Keratinocyte (primary cell): ENCODE measurements around the gene POLE. TPM values are rescaled to one million over a fixed set of nuclear protein-coding genes. Genes with fewer than 3 reads are reported as not detected.

Experiments used
- DNase-seq: peaks from one replicate; pipeline ENCODE4 v3.0.0-alpha.2; 2011; ENCODE audit warnings: low read depth, missing footprints, low spot score
- FAIRE-seq: peaks from 2 replicates; lab custom pipeline; 2011; peaks lifted over from hg19 to GRCh38; lab: Jason Lieb, UNC
- H2AFZ ChIP-seq: 2 replicates; pipeline ENCODE4 v1.6.0; 2012; ENCODE audit warnings: low read length, control low read depth, inconsistent platforms; ENCODE audit not compliant: control insufficient read depth
- H3K27ac ChIP-seq: 2 replicates; pipeline ENCODE4 v1.5.1; 2011; ENCODE audit warnings: low read length; ENCODE audit not compliant: control insufficient read depth, insufficient read depth
- H3K27me3 ChIP-seq: 3 replicates; pipeline ENCODE4 v1.6.0; 2011; ENCODE audit warnings: low read length; ENCODE audit not compliant: control insufficient read depth, insufficient read depth; ENCODE audit errors: extremely low read depth
- H3K36me3 ChIP-seq, 2 experiments: 2 replicates in 1 of 2; 3 replicates in 1 of 2; pipeline ENCODE4 v1.5.1; 2011; ENCODE audit warnings: low read length in 2 of 2, mild to moderate bottlenecking in 1 of 2; ENCODE audit not compliant: control insufficient read depth in 2 of 2, insufficient read depth in 2 of 2; ENCODE audit errors: extremely low read depth in 1 of 2
- H3K4me1 ChIP-seq: 3 replicates; pipeline ENCODE4 v1.5.1; 2011; ENCODE audit warnings: low read length; ENCODE audit not compliant: control insufficient read depth, insufficient read depth; ENCODE audit errors: extremely low read depth
- H3K4me2 ChIP-seq: 3 replicates; pipeline ENCODE4 v1.6.0; 2011; ENCODE audit warnings: low read depth, low read length; ENCODE audit not compliant: control insufficient read depth, insufficient read depth; ENCODE audit errors: extremely low read depth
- H3K4me3 ChIP-seq, 3 experiments: fragments of 200-600 bp in 1 of 3; sonication (generic) in 1 of 3; 2 replicates in 2 of 3; 3 replicates in 1 of 3; pipeline ENCODE4 v1.5.1; 2011 to 2016; ENCODE audit warnings: low read length in 3 of 3, mild to moderate bottlenecking in 3 of 3, control low read depth in 2 of 3, inconsistent platforms in 1 of 3, low read depth in 1 of 3, mixed read lengths in 1 of 3, mixed run types in 1 of 3, moderate library complexity in 1 of 3; ENCODE audit not compliant: control insufficient read depth in 2 of 3, insufficient read depth in 2 of 3; ENCODE audit errors: extremely low read depth in 1 of 3
- H3K79me2 ChIP-seq: 2 replicates; pipeline ENCODE4 v1.6.0; 2012; ENCODE audit warnings: low read length; ENCODE audit not compliant: control insufficient read depth, insufficient read depth
- H3K9ac ChIP-seq: 3 replicates; pipeline ENCODE4 v1.6.0; 2011; ENCODE audit warnings: low read length; ENCODE audit not compliant: control insufficient read depth, insufficient read depth; ENCODE audit errors: extremely low read depth
- H3K9me1 ChIP-seq: 3 replicates; pipeline ENCODE4 v1.6.0; 2011; ENCODE audit warnings: low read length; ENCODE audit not compliant: control insufficient read depth, insufficient read depth; ENCODE audit errors: extremely low read depth
- H3K9me3 ChIP-seq: 2 replicates; pipeline ENCODE4 v1.5.1; 2012; ENCODE audit warnings: low read depth, low read length; ENCODE audit not compliant: control insufficient read depth
- H4K20me1 ChIP-seq: 3 replicates; pipeline ENCODE4 v1.6.0; 2011; ENCODE audit warnings: low read length; ENCODE audit not compliant: control insufficient read depth, insufficient read depth; ENCODE audit errors: extremely low read depth
- CTCF ChIP-seq, 3 experiments: IDR thresholded peaks in 1 of 3; conservative IDR thresholded peaks in 1 of 3; optimal IDR thresholded peaks in 1 of 3; 2 replicates in 2 of 3; 3 replicates in 1 of 3; pipeline versions ENCODE3 to v1.5.1; 2011; ENCODE audit warnings: low read length in 3 of 3, mild to moderate bottlenecking in 3 of 3, moderate library complexity in 2 of 3, control low read depth in 1 of 3, inconsistent platforms in 1 of 3; ENCODE audit not compliant: insufficient read depth in 2 of 3; ENCODE audit errors: extremely low read depth in 1 of 3
- EZH2 ChIP-seq: IDR thresholded peaks from one replicate; pipeline ENCODE4 v1.6.1; 2012; ENCODE audit warnings: inconsistent platforms, mild to moderate bottlenecking, low read length, moderate library complexity
- dilution Hi-C: fragments of 300-500 bp; cut with MboI; formaldehyde crosslinking; loops from one replicate; pipeline ENCODE4 v1.7.0; 2020; ENCODE audit warnings: low sequenced_read_pairs; ENCODE audit not compliant: extremely low pct_ligation_motif_present
- polyA plus RNA-seq, 5 experiments: library from polyadenylated mRNA; depleted of rRNA in 3 of 5; stranded (reverse) in 3 of 5; stranded (forward) in 1 of 5; unstranded in 1 of 5; fragments of >200 nt; gene quantifications; 1 replicate in 1 of 5; 2 replicates in 3 of 5; 3 replicates in 1 of 5; pipeline versions ENCODE4 v1.2.1 to v1.2.3, GENCODE V29; 2011 to 2012; ENCODE audit warnings: missing spikeins in 2 of 5, low read depth in 1 of 5, low replicate concordance in 1 of 5

The POLE gene
- polyA plus RNA-seq, 1 donor (not counting 4 experiments of a cell fraction or from before 2014, with no cell fraction given) = 14.8 TPM

- H3K9me3 ChIP-seq = no peaks in the 10 kb centered on the region
- no peak overlapping the region for H3K9ac ChIP-seq
- no peaks in the 10 kb centered on the region for H3K27me3 ChIP-seq
- H4K20me1 ChIP-seq = no peaks in the 10 kb centered on the region
- no peak for DNase-seq
- no peak overlapping the region for H3K27ac ChIP-seq
- dilution Hi-C loops = no loop called here
- no peaks in the 10 kb centered on the region for H3K4me1 ChIP-seq
- H3K36me3 ChIP-seq = peaks cover 37 to 47% of the 10 kb centered on the region in 2 experiments
- H3K4me2 ChIP-seq = no peak overlapping the region
- no peaks in the 10 kb centered on the region for H3K79me2 ChIP-seq
- H3K4me3 ChIP-seq = no peak overlapping the region
- no peak overlapping the region for H2AFZ ChIP-seq
- TF ChIP-seq EZH2 (no peak), CTCF (optimal IDR thresholded peaks at IDR 0.05 in 1 of 3, IDR thresholded peaks at IDR 0.05 in 1 of 3, conservative IDR thresholded peaks at IDR 0.05 in 1 of 3; ENCODE audit: extremely low read depth in 1 of 3, insufficient read depth in 2 of 3, low read length in 3 of 3) (no peak)
- FAIRE-seq = no peak
- no peaks in the 10 kb centered on the region for H3K9me1 ChIP-seq
Observed at GRCh38 chr12:132661972-132662371, 25.2 kb downstream of the POLE start.

- Histone ChIP-seq H3K9me1 (no peaks in the 10 kb centered on the region), H3K27ac (no peak overlapping the region), H3K9me3 (no peaks in the 10 kb centered on the region), H3K79me2 (no peaks in the 10 kb centered on the region), H3K36me3 (peaks cover 36 to 48% of the 10 kb centered on the region in 2 experiments), H3K27me3 (no peaks in the 10 kb centered on the region), H3K4me2 (no peak overlapping the region), H4K20me1 (no peaks in the 10 kb centered on the region), H3K4me3 (no peak overlapping the region), H2AFZ (no peak overlapping the region), H3K4me1 (no peaks in the 10 kb centered on the region), H3K9ac (no peak overlapping the region)
- FAIRE-seq = no peak
- TF ChIP-seq CTCF (optimal IDR thresholded peaks at IDR 0.05 in 1 of 3, IDR thresholded peaks at IDR 0.05 in 1 of 3, conservative IDR thresholded peaks at IDR 0.05 in 1 of 3; ENCODE audit: extremely low read depth in 1 of 3, insufficient read depth in 2 of 3, low read length in 3 of 3) = no peak
- TF ChIP-seq EZH2 = no peak
- dilution Hi-C loops = no loop called here
- DNase-seq = no peak
Observed at GRCh38 chr12:132660996-132661395, 26.1 kb downstream of the POLE start.
